H1 (cell line): ENCODE data around the gene CTDP1. TPM values are rescaled to one million over a fixed set of nuclear protein-coding genes. Genes with fewer than 3 reads are reported as not detected.

ENCODE experiments used
- CTCF ChIA-PET: fragments of 300-600 bp; sonication (Branson Sonifier 250); formaldehyde crosslinking; loops from one replicate; lab custom pipeline; 2021; ENCODE audit not compliant: partially characterized antibody; lab: Charles Lee
- POLR2A ChIA-PET: fragments of 300-600 bp; sonication (Branson Sonifier 250); formaldehyde crosslinking; loops from one replicate; lab custom pipeline; 2021; ENCODE audit warnings: inconsistent platforms; ENCODE audit not compliant: partially characterized antibody; lab: Charles Lee
- DNase-seq, 2 experiments: peaks; one replicate each; pipeline versions ENCODE4 v3.0.0 to v3.0.0-alpha.2; 2010 to 2022; ENCODE audit warnings: low spot score in 2 of 2, low read depth in 1 of 2, mixed read lengths in 1 of 2
- FAIRE-seq: peaks from 2 replicates; lab custom pipeline; 2011; peaks lifted over from hg19 to GRCh38; lab: Jason Lieb, UNC
- H2AFZ ChIP-seq: 2 replicates; pipeline ENCODE4 v1.8.1; 2012; ENCODE audit warnings: low read length, inconsistent platforms
- H2AK5ac ChIP-seq: 2 replicates; pipeline ENCODE4 v1.6.1; 2013; ENCODE audit warnings: low read depth, low read length
- H2BK120ac ChIP-seq: replicated peaks from 2 replicates; pipeline ENCODE3; 2013; ENCODE audit warnings: low read depth, low read length, inconsistent platforms
- H2BK12ac ChIP-seq: 2 replicates; pipeline ENCODE4 v1.6.1; 2013; ENCODE audit warnings: low read depth, low read length
- H2BK15ac ChIP-seq: 2 replicates; pipeline ENCODE4 v1.6.1; 2013; ENCODE audit warnings: low read length
- H2BK20ac ChIP-seq: 2 replicates; pipeline ENCODE4 v1.6.1; 2013; ENCODE audit warnings: low read length
- H2BK5ac ChIP-seq: 2 replicates; pipeline ENCODE4 v1.6.1; 2013; ENCODE audit warnings: low read depth, low read length
- H3K14ac ChIP-seq: 2 replicates; pipeline ENCODE4 v1.6.1; 2013; ENCODE audit warnings: inconsistent platforms; ENCODE audit not compliant: insufficient read length
- H3K18ac ChIP-seq: 2 replicates; pipeline ENCODE4 v1.6.1; 2013; ENCODE audit warnings: low read length; ENCODE audit errors: extremely low read depth
- H3K23ac ChIP-seq: 2 replicates; pipeline ENCODE4 v1.6.1; 2013; ENCODE audit warnings: inconsistent platforms; ENCODE audit not compliant: insufficient read length
- H3K23me2 ChIP-seq: 2 replicates; pipeline ENCODE4 v1.6.1; 2013; ENCODE audit warnings: low read depth, low read length
- H3K27ac ChIP-seq: 2 replicates; pipeline ENCODE4 v1.6.1; 2011; ENCODE audit warnings: low read depth, low read length, inconsistent platforms
- H3K27me3 ChIP-seq, 4 experiments: replicated peaks in 1 of 4; 1 replicate in 1 of 4; 2 replicates in 3 of 4; pipeline versions ENCODE4 v1.6.1 to v1.8.1; 2011 to 2013; ENCODE audit warnings: low read length in 3 of 4, mild to moderate bottlenecking in 3 of 4, inconsistent platforms in 2 of 4, mixed read lengths in 2 of 4, moderate library complexity in 1 of 4; ENCODE audit not compliant: control insufficient read depth in 3 of 4, insufficient read depth in 3 of 4; ENCODE audit errors: extremely low read depth in 1 of 4
- H3K36me3 ChIP-seq, 4 experiments: 2 replicates each; pipeline versions ENCODE4 v1.6.1 to v1.8.1; 2011 to 2013; ENCODE audit warnings: mild to moderate bottlenecking in 4 of 4, low read length in 3 of 4, moderate library complexity in 2 of 4, control low read depth in 1 of 4, inconsistent platforms in 1 of 4; ENCODE audit not compliant: insufficient read depth in 4 of 4, control insufficient read depth in 2 of 4
- H3K4ac ChIP-seq: replicated peaks from 2 replicates; pipeline ENCODE3; 2013; ENCODE audit warnings: low read length, low read depth, mixed read lengths, inconsistent platforms; ENCODE audit not compliant: insufficient read length
- H3K4me1 ChIP-seq, 4 experiments: replicated peaks in 1 of 4; 1 replicate in 1 of 4; 2 replicates in 3 of 4; pipeline versions ENCODE4 v1.6.1 to v1.8.1; 2011 to 2013; ENCODE audit warnings: low read length in 3 of 4, inconsistent platforms in 2 of 4, mixed read lengths in 1 of 4; ENCODE audit not compliant: insufficient read depth in 4 of 4, control insufficient read depth in 3 of 4
- H3K4me2 ChIP-seq, 2 experiments: 2 replicates each; pipeline versions ENCODE4 v1.6.1 to v1.8.1; 2011 to 2013; ENCODE audit warnings: low read depth in 2 of 2, low read length in 2 of 2, control low read depth in 1 of 2, inconsistent platforms in 1 of 2, mild to moderate bottlenecking in 1 of 2; ENCODE audit not compliant: insufficient read depth in 1 of 2
- H3K4me3 ChIP-seq, 4 experiments: fragments of 200-600, 300-600 bp in 1 of 4; sonication (generic), shearing (Covaris generic), sonication (Bioruptor Twin) in 1 of 4; 2 replicates each; pipeline versions ENCODE4 v1.5.1 to v1.8.1; 2011 to 2016; ENCODE audit warnings: low read length in 4 of 4, low read depth in 3 of 4, control low read depth in 2 of 4, inconsistent platforms in 2 of 4, mild to moderate bottlenecking in 2 of 4, mixed read lengths in 1 of 4, moderate library complexity in 1 of 4; ENCODE audit not compliant: insufficient read depth in 2 of 4; ENCODE audit errors: extremely low read depth in 1 of 4
- H3K56ac ChIP-seq: replicated peaks from 2 replicates; pipeline ENCODE3; 2013; ENCODE audit warnings: low read depth, mild to moderate bottlenecking, mixed read lengths, low read length, inconsistent platforms; ENCODE audit not compliant: insufficient read length
- H3K79me1 ChIP-seq: 2 replicates; pipeline ENCODE4 v1.6.1; 2013; ENCODE audit warnings: low read depth, low read length, control low read depth
- H3K79me2 ChIP-seq, 2 experiments: 2 replicates each; pipeline versions ENCODE4 v1.6.1 to v1.8.1; 2012 to 2013; ENCODE audit warnings: low read length in 2 of 2, mild to moderate bottlenecking in 2 of 2, inconsistent platforms in 1 of 2; ENCODE audit not compliant: insufficient read depth in 2 of 2, control insufficient read depth in 1 of 2
- H3K9ac ChIP-seq, 4 experiments: replicated peaks in 1 of 4; 1 replicate in 1 of 4; 2 replicates in 3 of 4; pipeline versions ENCODE4 v1.6.1 to v1.8.1; 2011 to 2013; ENCODE audit warnings: low read depth in 3 of 4, low read length in 3 of 4, control low read depth in 2 of 4, mild to moderate bottlenecking in 2 of 4, moderate library complexity in 2 of 4, inconsistent platforms in 1 of 4; ENCODE audit errors: extremely low read depth in 1 of 4
- H3K9me3 ChIP-seq, 2 experiments: 2 replicates each; pipeline versions ENCODE4 v1.6.1 to v1.8.1; 2012 to 2013; ENCODE audit warnings: mild to moderate bottlenecking in 2 of 2, moderate library complexity in 2 of 2, control low read depth in 1 of 2, inconsistent platforms in 1 of 2, low read depth in 1 of 2, low read length in 1 of 2, mixed read lengths in 1 of 2; ENCODE audit not compliant: insufficient read depth in 2 of 2
- H4K20me1 ChIP-seq, 2 experiments: replicated peaks in 1 of 2; 2 replicates each; pipeline versions ENCODE3 to v1.8.1; 2011 to 2013; ENCODE audit warnings: inconsistent platforms in 2 of 2, low read length in 2 of 2, mild to moderate bottlenecking in 1 of 2; ENCODE audit not compliant: insufficient read depth in 2 of 2, control insufficient read depth in 1 of 2
- H4K5ac ChIP-seq: 2 replicates; pipeline ENCODE4 v1.6.1; 2013; ENCODE audit warnings: low read length, low read depth, mixed read lengths, inconsistent platforms; ENCODE audit not compliant: insufficient read length
- H4K8ac ChIP-seq: 2 replicates; pipeline ENCODE4 v1.8.0; 2013; ENCODE audit warnings: mild to moderate bottlenecking, moderate library complexity, low read length, inconsistent platforms; ENCODE audit not compliant: insufficient read depth; ENCODE audit errors: extremely low read depth
- H4K91ac ChIP-seq: replicated peaks from 2 replicates; pipeline ENCODE3; 2013; ENCODE audit warnings: low read length, mixed read lengths, inconsistent platforms; ENCODE audit not compliant: insufficient read length
- EP300 ChIP-seq, 2 experiments: IDR thresholded peaks; 1 replicate in 1 of 2; 2 replicates in 1 of 2; pipeline ENCODE4 v1.6.1; 2011 to 2012; ENCODE audit warnings: low read depth in 2 of 2, low read length in 2 of 2, mild to moderate bottlenecking in 2 of 2, borderline replicate concordance in 1 of 2, inconsistent platforms in 1 of 2, moderate library complexity in 1 of 2
- HDAC2 ChIP-seq, 2 experiments: fragments of 300-600 bp in 1 of 2; sonication (generic) in 1 of 2; IDR thresholded peaks; 2 replicates each; pipeline ENCODE4 v1.6.1; 2011 to 2012; ENCODE audit warnings: low read depth in 2 of 2, low read length in 2 of 2, mild to moderate bottlenecking in 2 of 2, moderate library complexity in 2 of 2, borderline replicate concordance in 1 of 2, inconsistent platforms in 1 of 2
- KDM5A ChIP-seq: fragments of 200-600 bp; IDR thresholded peaks from 2 replicates; pipeline ENCODE4 v1.7.1; 2012; ENCODE audit warnings: mild to moderate bottlenecking, low read length, inconsistent platforms, mixed read lengths
- MAX ChIP-seq: IDR thresholded peaks from 2 replicates; pipeline ENCODE4 v1.6.1; 2012; ENCODE audit warnings: inconsistent platforms
- SIRT6 ChIP-seq: IDR thresholded peaks from one replicate; pipeline ENCODE4 v1.7.1; 2012; ENCODE audit warnings: low read length, inconsistent platforms
- WGBS, 2 experiments: shearing (Covaris generic) in 1 of 2; methylation state at CpG; one replicate each; pipeline versions ENCODE4 v1.1.6 to v1.1.7; 2013 to 2015; ENCODE audit warnings: low lambda C conversion rate in 2 of 2, mixed read lengths in 2 of 2, inconsistent platforms in 1 of 2, low coverage in 1 of 2, missing lambda C conversion rate in 1 of 2; ENCODE audit not compliant: insufficient replicate concordance in 2 of 2, insufficient coverage in 1 of 2, insufficient read length in 1 of 2; ENCODE audit errors: extremely low coverage in 1 of 2, missing lambda C conversion rate in 1 of 2; 5-methylcytosine and 5-hydroxymethylcytosine counted together
- polyA plus RNA-seq, 7 experiments: library from polyadenylated mRNA; depleted of rRNA in 3 of 7; stranded (reverse) in 5 of 7; unstranded in 2 of 7; fragments of >200 nt in 5 of 7; fragments of 200-250 nt in 2 of 7; gene quantifications; 1 replicate in 5 of 7; 2 replicates in 1 of 7; 4 replicates in 1 of 7; pipeline versions ENCODE4 v1.2.1 to v1.2.3, GENCODE V29; 2011 to 2013; ENCODE audit warnings: missing spikeins in 2 of 7, mixed read lengths in 2 of 7
- total RNA-seq: library from RNA; stranded (reverse); fragmentation: NEBNext Ultra II Directional; extraction: Animal tissue kit (Norgen Biotek cat#: 25700); gene quantifications from 2 replicates; pipeline ENCODE4 v1.2.1, GENCODE V29; 2021

CTDP1 gene
- total and polyA plus RNA-seq, 2 of the 8 experiments (the other 6 are each of a cell fraction or from before 2014, with no cell fraction given): 16.6 to 37.0 TPM

- no peak for TF ChIP-seq HDAC2 (IDR thresholded peaks at IDR 0.05; ENCODE audit: borderline replicate concordance in 1 of 2, low read depth in 2 of 2, low read length in 2 of 2)
- no peak for TF ChIP-seq KDM5A
- no peak for TF ChIP-seq MAX
- no peak for TF ChIP-seq SIRT6
- no peak for TF ChIP-seq EP300 (IDR thresholded peaks at IDR 0.05; ENCODE audit: borderline replicate concordance in 1 of 2, low read depth in 2 of 2, low read length in 2 of 2)
- FAIRE-seq (no peak), DNase-seq (no peak)
- Histone ChIP-seq H3K23ac (no peak overlapping the region), H4K91ac (no peak overlapping the region), H3K9ac (no peak overlapping the region), H3K18ac (no peak overlapping the region), H3K9me3 (no peaks in the 10 kb centered on the region), H3K4me3 (no peak overlapping the region), H2BK120ac (no peak overlapping the region), H4K8ac (no peak overlapping the region), H3K79me2 (peaks cover 0 to 19% of the 10 kb centered on the region in 2 experiments; a peak in 2 of 4 replicates), H2BK15ac (no peak overlapping the region), H3K23me2 (no peaks in the 10 kb centered on the region; the same call in 1 of the 2 replicates), H2AFZ (no peak overlapping the region), H3K27ac (no peak overlapping the region), H2AK5ac (no peak overlapping the region), H3K4me1 (peaks cover 0 to 2% (median 0%) of the 10 kb centered on the region in 4 experiments; a peak in 1 of 7 replicates), H3K4ac (no peak overlapping the region), H2BK20ac (no peak overlapping the region), H4K20me1 (peaks cover 11 to 18% of the 10 kb centered on the region in 2 experiments), H2BK5ac (no peak overlapping the region), H2BK12ac (no peak overlapping the region), H3K14ac (no peak overlapping the region), H3K36me3 (peaks cover 1 to 43% (median 27%) of the 10 kb centered on the region in 4 experiments; a peak in 6 of 8 replicates), H4K5ac (no peak overlapping the region), H3K56ac (no peak overlapping the region), H3K27me3 (no peaks in the 10 kb centered on the region), H3K4me2 (no peak overlapping the region), H3K79me1 (peaks cover 5% of the 10 kb centered on the region)
- WGBS, 2 experiments: 97% methylated on average over 5 of the region's 5 CpGs; no CpG with 5 or more reads in 1 of the 2 experiments
- ChIA-PET POLR2A (interaction anchor here (0.7 kb wide), 1 partner anchor 11 kb away, joined by 3 read pairs; no protein-coding TSS in a partner anchor), CTCF (interaction anchor here (0.7 to 1.2 kb wide), 5 partner anchors 8 to 322 kb away, joined by 3 to 4 read pairs (median 3); no protein-coding TSS in a partner anchor)
These were observed 23.3 kb downstream of the CTDP1 start for GRCh38 chr18:79702906-79703305.
